Mesenchymal stem cell (in vitro differentiated cells and primary cell): ENCODE data around the gene THSD8.
"Not testable (repeated sequence)": the region's sequence is repeated elsewhere in the genome, so short reads cannot be mapped to it uniquely, and the experiment has no call there.

Experiments used
- DNase-seq: peaks from one replicate; pipeline ENCODE4 v3.0.0-alpha.2; 2013
- H2AFZ ChIP-seq: one replicate; pipeline ENCODE4 v1.6.1; 2013; ENCODE audit warnings: low read depth, mild to moderate bottlenecking, control low read depth, inconsistent platforms, low read length, moderate library complexity
- H2AK5ac ChIP-seq: 2 replicates; pipeline ENCODE4 v1.6.1; 2013; ENCODE audit warnings: low read length, moderate library complexity, mild to moderate bottlenecking, inconsistent platforms; ENCODE audit not compliant: severe bottlenecking
- H2BK120ac ChIP-seq: one replicate; pipeline ENCODE4 v1.6.1; 2013; ENCODE audit warnings: low read depth, mild to moderate bottlenecking, inconsistent platforms, low read length, moderate library complexity
- H2BK12ac ChIP-seq, 2 experiments: one replicate each; pipeline ENCODE4 v1.6.1; 2013; ENCODE audit warnings: inconsistent platforms in 2 of 2, low read length in 2 of 2, mild to moderate bottlenecking in 2 of 2, moderate library complexity in 2 of 2, control low read depth in 1 of 2
- H2BK15ac ChIP-seq: one replicate; pipeline ENCODE4 v1.6.1; 2013; ENCODE audit warnings: mild to moderate bottlenecking, low read depth, inconsistent platforms; ENCODE audit not compliant: poor library complexity, severe bottlenecking
- H2BK5ac ChIP-seq: 2 replicates; pipeline ENCODE4 v1.6.1; 2013; ENCODE audit warnings: low read depth, mild to moderate bottlenecking, low read length, control low read depth, inconsistent platforms; ENCODE audit not compliant: poor library complexity, severe bottlenecking
- H3K14ac ChIP-seq, 2 experiments: one replicate each; pipeline ENCODE4 v1.6.1; 2013; ENCODE audit warnings: inconsistent platforms in 2 of 2, low read length in 2 of 2, control low read depth in 1 of 2, mild to moderate bottlenecking in 1 of 2, moderate library complexity in 1 of 2
- H3K18ac ChIP-seq, 2 experiments: one replicate each; pipeline ENCODE4 v1.6.1; 2013; ENCODE audit warnings: inconsistent platforms in 2 of 2, low read length in 2 of 2, control low read depth in 1 of 2, low read depth in 1 of 2, mild to moderate bottlenecking in 1 of 2
- H3K23ac ChIP-seq, 2 experiments: one replicate each; pipeline ENCODE4 v1.6.1; 2013; ENCODE audit warnings: inconsistent platforms in 2 of 2, low read length in 2 of 2, mild to moderate bottlenecking in 2 of 2, moderate library complexity in 2 of 2, control low read depth in 1 of 2
- H3K27ac ChIP-seq: 2 replicates; pipeline ENCODE4 v1.5.1; 2013; ENCODE audit warnings: mild to moderate bottlenecking, moderate library complexity, low read length, control low read depth, inconsistent platforms; ENCODE audit not compliant: poor library complexity, severe bottlenecking
- H3K27me3 ChIP-seq, 2 experiments: 2 replicates each; pipeline versions ENCODE4 v1.6.1 to v1.7.0; 2013; ENCODE audit warnings: low read length in 2 of 2, mild to moderate bottlenecking in 2 of 2, moderate library complexity in 2 of 2, control low read depth in 1 of 2, inconsistent platforms in 1 of 2; ENCODE audit not compliant: control insufficient read depth in 1 of 2, insufficient read depth in 1 of 2
- H3K36me3 ChIP-seq, 2 experiments: 2 replicates each; pipeline versions ENCODE4 v1.6.1 to v1.7.0; 2013; ENCODE audit warnings: low read length in 2 of 2, control low read depth in 1 of 2, inconsistent platforms in 1 of 2, low read depth in 1 of 2, mild to moderate bottlenecking in 1 of 2; ENCODE audit not compliant: insufficient read depth in 2 of 2, control insufficient read depth in 1 of 2
- H3K4ac ChIP-seq, 2 experiments: one replicate each; pipeline ENCODE4 v1.6.1; 2013; ENCODE audit warnings: inconsistent platforms in 2 of 2, low read length in 2 of 2, mild to moderate bottlenecking in 2 of 2, moderate library complexity in 2 of 2, control low read depth in 1 of 2, low read depth in 1 of 2
- H3K4me1 ChIP-seq: 2 replicates; pipeline ENCODE4 v1.6.1; 2013; ENCODE audit warnings: low read depth, low read length, control low read depth; ENCODE audit not compliant: control insufficient read depth, insufficient read depth
- H3K4me2 ChIP-seq: 2 replicates; pipeline ENCODE4 v1.6.1; 2013; ENCODE audit warnings: low read length, mild to moderate bottlenecking, inconsistent platforms; ENCODE audit not compliant: poor library complexity, severe bottlenecking
- H3K4me3 ChIP-seq, 2 experiments: 2 replicates each; pipeline versions ENCODE4 v1.5.1 to v1.7.0; 2013; ENCODE audit warnings: low read length in 2 of 2, mild to moderate bottlenecking in 2 of 2, control low read depth in 1 of 2, low read depth in 1 of 2; ENCODE audit not compliant: insufficient read depth in 1 of 2
- H3K79me1 ChIP-seq: replicated peaks from 2 replicates; pipeline ENCODE4 v1.6.1; 2013; ENCODE audit warnings: mild to moderate bottlenecking, control low read depth, low read length, inconsistent platforms; ENCODE audit not compliant: poor library complexity, severe bottlenecking
- H3K9ac ChIP-seq: 2 replicates; pipeline ENCODE4 v1.7.0; 2013; ENCODE audit warnings: mild to moderate bottlenecking, low read length, moderate library complexity
- H3K9me3 ChIP-seq: 2 replicates; pipeline ENCODE4 v1.7.0; 2013; ENCODE audit warnings: mild to moderate bottlenecking, low read length; ENCODE audit not compliant: control insufficient read depth
- H4K8ac ChIP-seq: one replicate; pipeline ENCODE4 v1.6.1; 2013; ENCODE audit warnings: inconsistent platforms, mild to moderate bottlenecking, low read length, moderate library complexity
- H4K91ac ChIP-seq: one replicate; pipeline ENCODE4 v1.6.1; 2013; ENCODE audit warnings: mild to moderate bottlenecking, low read length, inconsistent platforms
- WGBS: methylation state at CpG from one replicate; pipeline ENCODE4 v1.1.7; 2013; ENCODE audit warnings: mixed read lengths; 5-methylcytosine and 5-hydroxymethylcytosine counted together

Gene THSD8

GRCh38 chr19:12843328-12843727, 41.5 kb downstream of the THSD8 start:
- no peak overlapping the region for H3K4me3 ChIP-seq
- no peak overlapping the region for H3K23ac ChIP-seq
- WGBS, result 95% methylated on average over 11 of the region's 11 CpGs
- H2BK120ac ChIP-seq, result no peak overlapping the region
- H2AFZ ChIP-seq, result no peak overlapping the region
- peaks cover 62 to 63% of the 10 kb centered on the region in 2 experiments for H3K27me3 ChIP-seq
- H3K9me3 ChIP-seq, result no peaks in the 10 kb centered on the region
- no peak overlapping the region for H4K8ac ChIP-seq
- no peak for DNase-seq
- no peak overlapping the region for H2BK15ac ChIP-seq
- H2AK5ac ChIP-seq, result no peak overlapping the region
- no peaks in the 10 kb centered on the region for H3K79me1 ChIP-seq
- H3K4me1 ChIP-seq, result peaks cover 18% of the 10 kb centered on the region
- no peak overlapping the region for H3K9ac ChIP-seq
- H3K4ac ChIP-seq, result no peak overlapping the region
- H4K91ac ChIP-seq, result no peak overlapping the region
- no peak overlapping the region for H3K4me2 ChIP-seq
- no peak overlapping the region for H3K27ac ChIP-seq
- no peaks in the 10 kb centered on the region for H3K36me3 ChIP-seq
- H2BK12ac ChIP-seq, result no peak overlapping the region
- no peak overlapping the region for H2BK5ac ChIP-seq
- no peak overlapping the region for H3K18ac ChIP-seq
- no peak overlapping the region for H3K14ac ChIP-seq

- H2AFZ ChIP-seq, result no peak overlapping the region
- no peak overlapping the region for H3K4ac ChIP-seq
- H4K8ac ChIP-seq, result no peak overlapping the region
- no peaks in the 10 kb centered on the region for H3K36me3 ChIP-seq
- H2BK15ac ChIP-seq, result no peak overlapping the region
- H2BK120ac ChIP-seq, result no peak overlapping the region
- no peaks in the 10 kb centered on the region for H3K79me1 ChIP-seq
- no peak overlapping the region for H2AK5ac ChIP-seq
- H2BK12ac ChIP-seq, result no peak overlapping the region
- no peak overlapping the region for H3K18ac ChIP-seq
- H3K9me3 ChIP-seq, result no peaks in the 10 kb centered on the region
- peaks cover 13% of the 10 kb centered on the region for H3K4me1 ChIP-seq
- H2BK5ac ChIP-seq, result no peak overlapping the region
- H3K9ac ChIP-seq, result no peak overlapping the region
- 87% methylated on average over 3 of the region's 3 CpGs for WGBS
- no peak overlapping the region for H3K23ac ChIP-seq
- H3K4me2 ChIP-seq, result no peak overlapping the region
- H3K27me3 ChIP-seq, result peaks cover 53 to 59% of the 10 kb centered on the region in 2 experiments
- H3K4me3 ChIP-seq, result no peak overlapping the region
- no peak overlapping the region for H3K14ac ChIP-seq
- no peak overlapping the region for H3K27ac ChIP-seq
- DNase-seq, result no peak
- no peak overlapping the region for H4K91ac ChIP-seq
Observed at GRCh38 chr19:12843999-12844732, 42.3 kb downstream of the THSD8 start.

- not testable (repeated sequence) for H2BK15ac ChIP-seq, H3K18ac ChIP-seq, H2BK5ac ChIP-seq, H3K4ac ChIP-seq, H2AK5ac ChIP-seq, H4K91ac ChIP-seq, H3K23ac ChIP-seq, H2BK12ac ChIP-seq, H2BK120ac ChIP-seq, H3K9me3 ChIP-seq, H4K8ac ChIP-seq, H3K4me2 ChIP-seq, H3K4me3 ChIP-seq, H3K14ac ChIP-seq, DNase-seq, H3K36me3 ChIP-seq, H3K79me1 ChIP-seq, H2AFZ ChIP-seq, H3K27ac ChIP-seq, H3K4me1 ChIP-seq
- Histone ChIP-seq H3K27me3 (peaks cover 29 to 34% of the 10 kb centered on the region in 2 experiments), H3K9ac (peak overlapping the region; percentile 73)
- WGBS, result 78% methylated on average over 2 of the region's 7 CpGs
Observed at GRCh38 chr19:12846613-12847012, 44.7 kb downstream of the THSD8 start.

- H2BK12ac ChIP-seq, result peak overlapping the region in 1 of 2 experiments; percentile 38
- 24% methylated on average over 69 of the region's 69 CpGs for WGBS
- DNase-seq, result peak; percentile 75
Observed at GRCh38 chr19:12847159-12848139, 45.6 kb downstream of the THSD8 start.

More at GRCh38 chr19:12847159-12848139, 45.6 kb downstream of the THSD8 start:
- Histone ChIP-seq H2BK15ac (no peak overlapping the region), H3K79me1 (no peaks in the 10 kb centered on the region), H4K8ac (peak overlapping the region; percentile 71), H3K4me1 (peaks cover 9% of the 10 kb centered on the region), H3K27me3 (peaks cover 22 to 28% of the 10 kb centered on the region in 2 experiments), H3K14ac (no peak overlapping the region), H3K4ac (no peak overlapping the region), H3K9me3 (no peaks in the 10 kb centered on the region), H2BK120ac (no peak overlapping the region), H3K27ac (no peak overlapping the region), H3K18ac (peak overlapping the region; percentile 38 to 40), H3K23ac (no peak overlapping the region), H2BK5ac (no peak overlapping the region), H2AFZ (peak overlapping the region; percentile 74), H3K36me3 (no peaks in the 10 kb centered on the region), H3K4me2 (peak overlapping the region; percentile 64), H4K91ac (no peak overlapping the region), H3K4me3 (peak overlapping the region in 1 of 2 experiments; percentile 57), H2AK5ac (no peak overlapping the region), H3K9ac (peak overlapping the region; percentile 73)
